Stomach (tissue), 4 donors: ENCODE data around the gene SULT1B1.

Experiments
- CTCF ChIP-seq, 7 experiments: fragments of 450-650 bp in 4 of 7; fragments of 200-600 bp in 3 of 7; sonication (generic) in 3 of 7; IDR thresholded peaks; one replicate each; pipeline ENCODE4 v1.5.1; 2016 to 2019; ENCODE audit warnings: antibody characterized with exemption in 7 of 7, control low read depth in 2 of 7, mild to moderate bottlenecking in 1 of 7
- POLR2A ChIP-seq, 4 donors: fragments of 450-650 bp; IDR thresholded peaks; one replicate each; pipeline ENCODE4 v1.6.1; 2016; ENCODE audit warnings: antibody characterized with exemption in 4 of 4, control low read depth in 2 of 4, mild to moderate bottlenecking in 1 of 4, moderate library complexity in 1 of 4
- POLR2AphosphoS5 ChIP-seq, 3 donors: sonication (generic); formaldehyde crosslinking; IDR thresholded peaks; one replicate each; pipeline ENCODE4 v1.6.1; 2016; ENCODE audit warnings: antibody characterized with exemption in 3 of 3

DNA sequence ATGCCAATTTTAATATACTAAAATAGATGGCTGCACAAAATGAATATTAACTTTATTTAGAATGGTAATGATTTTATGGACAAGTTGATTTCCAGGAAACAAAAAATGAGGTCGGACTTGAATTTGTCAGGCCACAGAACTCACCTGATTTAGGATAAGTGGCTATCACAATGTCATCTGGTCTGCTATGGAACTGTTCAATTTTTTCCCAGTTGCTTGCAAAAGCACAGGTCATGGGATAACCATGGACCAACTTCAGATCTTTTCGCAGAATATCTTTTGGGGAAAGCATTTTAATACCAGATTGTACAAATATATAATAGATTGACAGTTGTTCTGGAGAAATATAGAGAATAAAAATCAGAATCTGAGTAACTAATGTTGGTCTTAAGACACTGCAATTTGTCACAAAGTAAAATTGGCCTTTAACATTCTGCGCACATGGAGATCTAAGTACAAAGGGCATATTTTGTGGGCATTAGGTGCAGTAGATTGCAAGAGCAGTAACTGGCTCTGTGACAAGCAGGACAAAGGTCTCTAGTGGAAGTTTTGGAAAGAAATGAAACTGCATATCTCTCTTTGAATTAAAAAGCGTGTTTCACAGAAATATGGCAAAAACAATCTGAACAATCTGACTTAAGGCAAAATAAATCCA is 5.4 kb downstream of the SULT1B1 start:
- no peak for TF ChIP-seq CTCF (IDR thresholded peaks at IDR 0.05)
- no peak for TF ChIP-seq POLR2A (IDR thresholded peaks at IDR 0.05)
- TF ChIP-seq POLR2AphosphoS5 (IDR thresholded peaks at IDR 0.05): peak in 2 of 3 donors; percentile 37 to 70
